Panc1 (cell line): ENCODE results near the gene NTN5. TPM values are rescaled to one million over a fixed set of nuclear protein-coding genes. Genes with fewer than 3 reads are reported as not detected.

Source experiments
- ATAC-seq: fragments of 200-7000 bp; cut with Tn5 transposase; 2 replicates; pipeline ENCODE4 v1.9.1; 2020; ENCODE audit warnings: mild to moderate bottlenecking, moderate library complexity
- BruUV-seq: library from RNA; stranded (reverse); fragments of 400-500 nt; replicated peaks from 2 replicates; lab custom pipeline; 2021; lab: Mats Ljungman, UMichigan
- CTCF ChIA-PET: fragments of 300-600 bp; sonication (Branson Sonifier 250); formaldehyde crosslinking; loops from one replicate; lab custom pipeline; 2022; ENCODE audit warnings: antibody characterized with exemption; lab: Charles Lee
- POLR2A ChIA-PET: fragments of 300-600 bp; sonication (Branson Sonifier 250); formaldehyde crosslinking; loops from one replicate; lab custom pipeline; 2022; ENCODE audit warnings: antibody characterized with exemption; lab: Charles Lee
- DNase-seq: peaks from one replicate; pipeline ENCODE4 v3.0.0-alpha.2; 2010; ENCODE audit warnings: low read depth, low spot score
- H3K27ac ChIP-seq: 2 replicates; pipeline ENCODE4 v1.5.1; 2011; ENCODE audit warnings: mild to moderate bottlenecking, low read length, inconsistent platforms
- H3K27me3 ChIP-seq: fragments of 200-500 bp; sonication (Bioruptor generic); 2 replicates; pipeline ENCODE4 v1.6.0; 2014; ENCODE audit warnings: low read length, inconsistent platforms; ENCODE audit not compliant: control insufficient read depth, insufficient read depth
- H3K36me3 ChIP-seq: fragments of 200-500 bp; sonication (Bioruptor generic); 2 replicates; pipeline ENCODE4 v1.5.1; 2014; ENCODE audit warnings: inconsistent platforms, mild to moderate bottlenecking, low read length, moderate library complexity; ENCODE audit not compliant: control insufficient read depth, insufficient read depth
- H3K4me1 ChIP-seq: 2 replicates; pipeline ENCODE4 v1.5.1; 2011; ENCODE audit warnings: inconsistent platforms, mild to moderate bottlenecking, low read length, moderate library complexity; ENCODE audit not compliant: control insufficient read depth, insufficient read depth
- H3K4me3 ChIP-seq, 2 experiments: 2 replicates each; pipeline ENCODE4 v1.5.1; 2011 to 2012; ENCODE audit warnings: low read depth in 2 of 2, low read length in 2 of 2, mild to moderate bottlenecking in 2 of 2, inconsistent platforms in 1 of 2, moderate library complexity in 1 of 2
- H3K9me3 ChIP-seq: fragments of 200-500 bp; sonication (Bioruptor generic); 2 replicates; pipeline ENCODE4 v1.5.1; 2014; ENCODE audit warnings: low read depth, mild to moderate bottlenecking, inconsistent platforms, low read length, moderate library complexity; ENCODE audit not compliant: control insufficient read depth, insufficient read depth
- CTCF ChIP-seq: fragments of 450-650 bp; IDR thresholded peaks from 2 replicates; pipeline ENCODE4 v1.5.1; 2017; ENCODE audit warnings: mild to moderate bottlenecking
- POLR2AphosphoS5 ChIP-seq: IDR thresholded peaks from 2 replicates; pipeline ENCODE4 v1.6.1; 2012; ENCODE audit warnings: mild to moderate bottlenecking, low read depth, low read length, moderate library complexity
- REST ChIP-seq, 2 experiments: IDR thresholded peaks; 2 replicates each; pipeline ENCODE4 v1.6.1; 2011 to 2012; ENCODE audit warnings: low read depth in 2 of 2, control low read depth in 1 of 2, low read length in 1 of 2, mild to moderate bottlenecking in 1 of 2, moderate library complexity in 1 of 2; ENCODE audit not compliant: insufficient read depth in 1 of 2
- SIN3A ChIP-seq: IDR thresholded peaks from 2 replicates; pipeline ENCODE4 v1.6.1; 2012; ENCODE audit warnings: low read depth, mild to moderate bottlenecking, low read length, moderate library complexity, borderline replicate concordance; ENCODE audit not compliant: insufficient read depth
- TCF7L2 ChIP-seq: IDR thresholded peaks from 2 replicates; pipeline ENCODE4 v1.6.1; 2011; ENCODE audit warnings: mild to moderate bottlenecking, low read depth, low read length, inconsistent platforms
- in situ Hi-C: cut with HindIII; loops from 2 replicates; pipeline ENCODE4 v1.10.0; 2016; ENCODE audit warnings: low sequenced_read_pairs, low pct_unique_long_range_greater_than_20kb
- intact Hi-C: fragments of 100-400 bp; cut with micrococcal nuclease; formaldehyde crosslinking; loops from one replicate; pipeline ENCODE4 v1.10.0; 2022; ENCODE audit not compliant: unreplicated experiment
- total RNA-seq: library from RNA; stranded (reverse); gene quantifications from one replicate; pipeline ENCODE4 v1.2.1, GENCODE V29; 2021; ENCODE audit not compliant: unreplicated experiment

The NTN5 gene
- total RNA-seq, 1 experiment from 2014 or later: 0.23 TPM

- H3K27ac ChIP-seq: no peak overlapping the region
- no TSS peak for BruUV-seq
- H3K9me3 ChIP-seq: no peaks in the 10 kb centered on the region
- no peaks in the 10 kb centered on the region for H3K36me3 ChIP-seq
- POLR2A ChIA-PET: interaction anchor here (0.9 kb wide), 1 partner anchor 11 kb away, joined by 3 read pairs; no protein-coding TSS in a partner anchor
- TF ChIP-seq TCF7L2 (no peak), REST (IDR thresholded peaks at IDR 0.05; ENCODE audit: insufficient read depth in 1 of 2, low read depth in 2 of 2, low read length in 1 of 2) (no peak)
- H3K4me3 ChIP-seq: no peak overlapping the region
- DNase-seq (no peak), ATAC-seq (no peak)
- CTCF ChIA-PET: no interaction called here
- peaks cover 13% of the 10 kb centered on the region for H3K4me1 ChIP-seq
- no peaks in the 10 kb centered on the region for H3K27me3 ChIP-seq
- intact Hi-C loops: no loop called here
- in situ Hi-C loops: no loop called here
Measured at GRCh38 chr19:48628486-48629296, 44.1 kb downstream of the NTN5 start.

GRCh38 chr19:48627865-48628314, 44.9 kb downstream of the NTN5 start:
- DNase-seq: no peak
- ATAC-seq: no peak
- in situ Hi-C loops (no loop called here), intact Hi-C loops (no loop called here)
- Histone ChIP-seq H3K36me3 (no peaks in the 10 kb centered on the region), H3K4me3 (no peak overlapping the region), H3K4me1 (peaks cover 11% of the 10 kb centered on the region), H3K27me3 (no peaks in the 10 kb centered on the region), H3K27ac (no peak overlapping the region), H3K9me3 (no peaks in the 10 kb centered on the region)
- ChIA-PET POLR2A (interaction anchor here (0.6 kb wide), 1 partner anchor 379 kb away, joined by 7 read pairs; no protein-coding TSS in a partner anchor), CTCF (no interaction called here)
- BruUV-seq: no TSS peak
- no peak for TF ChIP-seq TCF7L2
- TF ChIP-seq CTCF: no peak
- TF ChIP-seq POLR2AphosphoS5: no peak
- TF ChIP-seq REST (IDR thresholded peaks at IDR 0.05; ENCODE audit: insufficient read depth in 1 of 2, low read depth in 2 of 2, low read length in 1 of 2): no peak
- TF ChIP-seq SIN3A: no peak
